HG02870 (cell line): Measurements from ENCODE around the gene SLC9A3.

ENCODE experiments used
- ATAC-seq: cut with Tn5 transposase; IDR thresholded peaks from one replicate; pipeline ENCODE4 v1.9.1; 2021; ENCODE audit warnings: mild to moderate bottlenecking, moderate library complexity; ENCODE audit not compliant: unreplicated experiment

The SLC9A3 gene

GRCh38 chr5:433836-434235, 90.4 kb downstream of the SLC9A3 start:
- ATAC-seq = no peak

GRCh38 chr5:432928-433791, 91.1 kb downstream of the SLC9A3 start:
- no peak for ATAC-seq

- ATAC-seq = no peak
Observed at GRCh38 chr5:432201-432927, 91.9 kb downstream of the SLC9A3 start.

- no peak for ATAC-seq
Observed at GRCh38 chr5:431711-432050, 92.6 kb downstream of the SLC9A3 start.

GRCh38 chr5:431001-431710, 93.1 kb downstream of the SLC9A3 start:
- ATAC-seq = no peak

- no peak for ATAC-seq
Observed at GRCh38 chr5:430214-430925, 93.9 kb downstream of the SLC9A3 start.

- no peak for ATAC-seq
Observed at GRCh38 chr5:429453-430188, 94.6 kb downstream of the SLC9A3 start.

- ATAC-seq = no peak
Observed at GRCh38 chr5:428754-429452, 95.3 kb downstream of the SLC9A3 start.

- ATAC-seq = no peak
Observed at GRCh38 chr5:428219-428618, 96.0 kb downstream of the SLC9A3 start.

GRCh38 chr5:427415-428087, 96.7 kb downstream of the SLC9A3 start:
- ATAC-seq = no peak

GRCh38 chr5:426392-426976, 97.8 kb downstream of the SLC9A3 start:
- ATAC-seq = no peak

GRCh38 chr5:425714-426113, 98.5 kb downstream of the SLC9A3 start:
- ATAC-seq = no peak

GRCh38 chr5:424301-425110, 99.7 kb downstream of the SLC9A3 start:
- peak; percentile 89 for ATAC-seq

- no peak for ATAC-seq
Observed at GRCh38 chr5:423626-424261, 100.5 kb downstream of the SLC9A3 start.

GRCh38 chr5:423233-423565, 101.0 kb downstream of the SLC9A3 start:
- ATAC-seq = no peak

- ATAC-seq = no peak
Observed at GRCh38 chr5:422323-423232, 101.7 kb downstream of the SLC9A3 start.

- no peak for ATAC-seq
Observed at GRCh38 chr5:421901-422300, 102.3 kb downstream of the SLC9A3 start.
